ENCODE results near the gene NCBP3.
"Not testable (repeated sequence)": the region's sequence is repeated elsewhere in the genome, so short reads cannot be mapped to it uniquely, and the experiment has no call there.

NCBP3 gene

GRCh38 chr17:3794557-3795389, 51.3 kb downstream of the NCBP3 start:
- peak in 1 of 56 donors; percentile 25 for DNase-seq

GRCh38 chr17:3794152-3794551, 51.9 kb downstream of the NCBP3 start:
- not testable (repeated sequence) for DNase-seq

GRCh38 chr17:3793258-3793657, 52.8 kb downstream of the NCBP3 start:
- not testable (repeated sequence) for DNase-seq

- DNase-seq = peak in 31 of 56 donors; percentile 3 to 81 (median 37)
Measured at GRCh38 chr17:3792481-3792880, 53.6 kb downstream of the NCBP3 start.

- no peak for DNase-seq
Measured at GRCh38 chr17:3788200-3788599, 57.8 kb downstream of the NCBP3 start.

- not testable (repeated sequence) for DNase-seq
Measured at GRCh38 chr17:3785323-3785722, 60.7 kb downstream of the NCBP3 start.

- no peak for DNase-seq
Measured at GRCh38 chr17:3782751-3783150, 63.3 kb downstream of the NCBP3 start.

- no peak for DNase-seq
Measured at GRCh38 chr17:3780986-3781385, 65.1 kb downstream of the NCBP3 start.

GRCh38 chr17:3777366-3778120, 68.5 kb downstream of the NCBP3 start:
- DNase-seq = no peak

GRCh38 chr17:3773966-3774365, 72.1 kb downstream of the NCBP3 start:
- no peak for DNase-seq

- DNase-seq = no peak
Measured at GRCh38 chr17:3773511-3773910, 72.5 kb downstream of the NCBP3 start.

- DNase-seq = no peak
Measured at GRCh38 chr17:3772764-3773163, 73.3 kb downstream of the NCBP3 start.

GRCh38 chr17:3771140-3771539, 74.9 kb downstream of the NCBP3 start:
- DNase-seq = no peak

GRCh38 chr17:3770466-3770865, 75.6 kb downstream of the NCBP3 start:
- DNase-seq = no peak

GRCh38 chr17:3768769-3769168, 77.3 kb downstream of the NCBP3 start:
- DNase-seq = no peak

- no peak for DNase-seq
Measured at GRCh38 chr17:3768341-3768740, 77.7 kb downstream of the NCBP3 start.

GRCh38 chr17:3766779-3767178, 79.3 kb downstream of the NCBP3 start:
- no peak for DNase-seq

- DNase-seq = no peak
Measured at GRCh38 chr17:3765981-3766380, 80.1 kb downstream of the NCBP3 start.

- no peak for DNase-seq
Measured at GRCh38 chr17:3763777-3764170, 82.3 kb downstream of the NCBP3 start.

GRCh38 chr17:3762922-3763776, 82.9 kb downstream of the NCBP3 start:
- DNase-seq = no peak

- DNase-seq = no peak
Measured at GRCh38 chr17:3761918-3762380, 84.1 kb downstream of the NCBP3 start.

Data from amygdala (tissue), 56 donors.